ENCODE data around the gene ACADSB.

ACADSB gene

DNA sequence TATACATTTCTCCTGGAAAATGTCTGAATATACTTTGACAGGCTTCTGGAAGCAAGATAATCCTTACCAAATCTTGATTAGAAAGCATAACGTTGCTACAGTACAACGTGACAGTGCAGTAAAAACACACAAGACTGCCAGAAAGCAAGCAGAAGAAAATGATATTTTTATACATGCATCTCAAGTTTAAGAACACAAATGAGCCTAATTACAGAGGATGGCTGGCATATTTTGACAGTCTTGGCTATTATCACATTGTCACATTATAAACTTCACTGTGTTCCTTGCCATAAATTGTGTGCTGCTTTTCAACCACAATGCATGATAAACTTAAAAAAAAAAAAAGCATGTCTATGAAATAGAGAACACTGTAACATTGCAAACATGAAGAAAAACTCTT, 4.5 kb upstream of the ACADSB start:
- DNase-seq (ENCODE audit: low read depth): no peak

DNA sequence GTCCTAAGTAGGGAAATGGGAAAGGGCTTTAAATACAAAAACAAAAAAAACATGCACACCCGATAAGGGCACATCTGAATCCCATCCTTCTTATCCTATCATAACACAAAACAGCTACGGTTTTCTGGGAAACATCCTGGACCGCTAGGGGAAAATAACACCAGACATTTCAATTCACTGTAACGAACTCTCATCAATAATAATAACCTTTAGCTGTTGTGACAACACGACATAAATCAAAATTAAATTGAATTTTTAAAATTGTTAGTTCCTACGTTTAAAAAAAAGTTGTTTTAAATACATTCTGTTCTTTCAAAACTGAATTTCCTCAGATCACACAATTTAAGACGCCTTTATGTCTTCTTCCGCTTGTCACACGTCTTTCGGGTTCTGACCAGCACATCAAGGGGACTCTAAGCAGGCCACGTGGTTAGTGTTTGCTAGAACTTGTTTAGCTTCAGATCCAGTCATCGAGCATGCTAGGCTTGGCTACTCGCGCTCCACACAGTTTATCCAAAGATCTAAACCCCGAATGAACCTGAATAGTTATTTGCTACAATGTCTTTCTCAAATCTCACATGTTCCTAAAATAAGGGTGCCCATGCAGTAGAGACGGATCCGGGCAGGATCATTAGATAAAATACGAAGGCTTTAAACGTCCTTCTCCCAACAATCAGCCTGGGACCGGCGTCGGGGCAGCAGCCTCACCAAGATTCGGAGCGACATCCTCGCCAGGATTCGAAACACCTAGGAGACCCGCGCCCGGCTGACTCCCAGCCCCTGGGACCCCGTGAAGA, 1.1 kb upstream of the ACADSB start:
- DNase-seq (ENCODE audit: low read depth): no peak

DNA sequence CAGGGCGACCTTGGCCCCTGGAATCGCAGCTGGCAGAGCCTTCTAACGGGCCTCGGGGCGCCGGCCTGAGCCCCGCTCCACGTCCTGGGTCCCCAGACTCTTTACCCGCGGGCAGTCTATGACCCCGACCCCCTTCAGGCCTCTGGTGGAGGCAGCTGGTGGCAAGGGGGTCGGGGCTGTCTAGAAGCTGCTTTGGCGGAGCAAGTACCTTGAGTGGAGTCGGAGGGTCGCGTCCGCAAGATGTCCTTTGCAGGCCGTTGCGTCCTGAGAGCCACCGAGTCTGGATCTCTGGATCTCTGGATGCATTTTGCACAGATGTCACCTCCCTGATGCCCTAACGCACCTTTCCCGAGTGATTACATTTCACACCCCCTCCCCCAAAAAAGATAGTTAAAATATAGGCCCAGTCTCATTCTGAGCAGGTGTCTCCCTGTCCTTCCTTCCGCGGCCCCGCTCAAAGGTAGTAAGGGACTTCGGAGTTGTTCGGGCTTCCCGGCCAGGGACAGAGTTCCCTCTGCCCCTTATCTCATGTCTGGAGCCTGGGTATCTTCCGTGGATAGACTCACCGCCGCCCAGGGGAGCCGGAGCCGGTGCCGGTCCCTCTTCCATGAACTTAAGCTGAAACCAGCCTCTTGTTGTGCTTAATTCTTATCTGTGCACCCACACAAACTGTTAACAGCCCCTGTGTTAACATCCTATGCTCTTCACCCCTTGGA, 457 bp downstream of the ACADSB start:
- DNase-seq (ENCODE audit: low read depth): no peak

DNA sequence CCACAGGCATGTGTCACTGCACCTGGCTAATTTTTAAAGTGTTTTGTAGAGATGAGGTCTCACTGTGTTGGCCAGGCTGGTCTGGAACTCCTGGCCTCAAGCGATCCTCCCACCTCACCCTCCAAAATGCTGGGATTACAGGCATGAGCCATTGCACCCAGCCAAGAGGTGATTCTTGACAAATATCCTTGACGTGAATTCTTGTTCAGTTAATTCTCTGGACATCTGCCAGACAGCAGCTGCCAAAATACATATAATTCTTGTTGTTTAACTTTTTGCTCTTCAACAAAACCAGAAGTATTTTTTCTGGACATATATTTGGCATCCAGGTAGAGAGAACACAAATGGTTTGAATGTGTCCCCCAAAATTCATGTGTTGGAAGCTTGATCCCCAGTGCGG, 3.2 kb downstream of the ACADSB start:
- no peak for DNase-seq (ENCODE audit: low read depth)

DNA sequence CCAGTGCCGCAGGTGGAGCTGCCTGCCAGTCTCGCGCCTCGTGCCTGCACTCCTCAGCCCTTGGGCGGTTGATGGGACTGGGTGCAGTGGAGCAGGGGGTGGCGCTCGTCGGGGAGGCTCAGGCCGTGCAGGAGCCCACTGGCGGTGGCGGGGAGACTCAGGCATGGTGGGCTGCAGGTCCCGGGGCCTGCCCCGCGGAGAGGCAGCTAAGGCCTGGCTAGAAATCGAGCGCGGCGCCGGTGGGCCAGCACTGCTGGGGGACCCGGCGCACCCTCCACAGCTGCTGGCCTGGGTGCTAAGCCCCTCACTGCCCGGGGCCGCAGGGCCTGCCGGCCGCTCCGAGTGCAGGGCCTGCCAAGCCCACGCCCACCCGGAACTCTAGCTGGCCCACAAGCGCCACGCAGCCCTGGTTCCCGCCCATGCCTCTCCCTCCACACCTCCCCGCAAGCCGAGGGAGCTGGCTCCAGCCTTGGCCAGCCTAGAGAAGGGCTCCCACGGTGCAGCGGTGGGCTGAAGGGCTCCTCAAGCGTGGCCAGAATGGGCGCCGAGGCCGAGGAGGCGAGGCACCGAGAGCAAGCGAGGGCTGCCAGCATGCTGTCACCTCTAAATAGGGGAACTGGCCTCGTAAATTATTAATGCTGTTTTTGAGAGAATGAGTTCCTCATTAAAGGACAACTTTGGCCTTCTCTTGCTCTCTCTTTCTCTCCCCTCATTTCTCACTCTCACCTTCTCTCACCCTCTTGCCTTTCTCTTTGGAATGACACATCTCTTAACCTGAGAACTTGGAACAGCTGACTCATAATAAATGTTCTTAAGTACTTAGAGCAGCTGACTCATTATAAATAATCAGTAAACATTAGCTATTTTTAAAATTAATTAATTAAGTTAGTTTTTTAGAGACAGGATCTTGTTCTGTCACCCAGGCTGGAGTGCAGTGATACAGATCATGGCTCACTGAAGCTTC, 4.9 kb downstream of the ACADSB start:
- no peak for DNase-seq (ENCODE audit: low read depth)

DNA sequence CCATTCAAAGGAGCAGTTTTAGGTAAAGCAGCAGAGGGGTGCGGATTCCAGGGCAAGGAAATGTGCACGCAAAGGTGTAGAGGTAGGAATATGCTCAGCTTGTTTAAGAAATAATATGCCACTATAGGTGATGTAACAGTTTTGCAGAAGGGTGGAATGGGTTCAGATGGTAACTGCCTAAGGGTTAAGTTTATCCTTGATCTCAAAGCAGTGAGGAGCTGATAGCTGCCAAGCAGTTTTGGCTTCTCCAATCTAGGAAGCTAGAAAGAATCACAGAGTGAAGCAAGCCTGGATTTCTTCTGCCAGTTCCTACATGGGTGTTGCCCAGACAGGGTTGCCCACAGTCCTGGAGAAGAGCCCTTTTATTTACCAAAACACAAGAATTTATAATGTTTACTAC, 6.0 kb downstream of the ACADSB start:
- no peak for DNase-seq (ENCODE audit: low read depth)

DNA sequence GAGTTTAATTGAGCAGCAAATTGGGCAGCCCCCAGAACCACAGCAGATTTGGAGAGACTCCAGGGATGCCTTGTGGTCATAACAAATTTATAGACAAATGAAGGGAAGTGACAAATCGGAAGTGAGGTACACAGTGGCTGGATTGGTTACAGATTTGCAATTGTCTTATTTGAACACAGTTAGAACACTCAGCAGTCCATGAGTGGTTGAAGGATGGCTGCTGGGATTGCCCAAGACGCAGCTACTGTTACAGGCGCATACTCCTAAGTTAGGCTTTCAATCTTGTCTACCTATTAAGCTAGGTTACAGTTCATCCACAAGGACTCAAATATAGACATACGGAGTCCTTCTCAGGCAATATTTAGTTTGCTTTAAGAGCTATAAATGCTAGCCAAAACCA, 7.4 kb downstream of the ACADSB start:
- no peak for DNase-seq (ENCODE audit: low read depth)

DNA sequence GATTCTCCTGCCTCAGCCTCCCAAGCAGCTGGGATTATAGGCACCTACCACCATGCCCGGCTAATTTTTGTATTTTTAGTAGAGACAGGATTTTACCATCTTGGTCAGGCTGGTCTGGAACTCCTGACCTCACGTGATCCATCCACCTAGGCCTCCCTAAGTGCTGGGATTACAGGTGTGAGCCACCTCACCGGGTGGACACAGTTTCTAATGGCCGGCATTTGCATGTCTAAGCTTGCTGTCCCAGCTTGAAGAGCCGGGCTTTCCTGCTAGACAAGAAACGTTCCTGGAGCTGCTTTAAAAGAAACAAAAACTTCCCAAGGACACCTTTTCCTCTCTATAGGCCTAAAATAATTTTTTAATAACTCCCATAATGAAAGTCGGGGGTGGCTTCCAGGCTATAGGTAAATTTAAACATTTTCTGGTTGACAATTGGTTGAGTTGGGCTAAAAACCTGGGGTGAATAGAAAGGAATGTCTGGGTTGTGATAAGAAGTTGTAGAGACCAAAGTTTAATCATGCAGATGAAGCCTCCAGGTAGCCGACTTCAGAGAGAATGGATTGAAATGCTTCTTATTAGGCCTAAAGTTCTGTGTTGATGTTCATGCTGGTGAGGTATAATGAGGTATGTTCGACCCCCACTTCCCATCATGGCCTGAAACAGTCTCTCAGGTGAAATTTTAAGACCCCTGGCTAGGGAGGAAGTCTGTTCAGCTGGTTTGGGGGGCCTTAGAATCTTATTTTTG, 8.8 kb downstream of the ACADSB start:
- DNase-seq (ENCODE audit: low read depth): no peak

DNA sequence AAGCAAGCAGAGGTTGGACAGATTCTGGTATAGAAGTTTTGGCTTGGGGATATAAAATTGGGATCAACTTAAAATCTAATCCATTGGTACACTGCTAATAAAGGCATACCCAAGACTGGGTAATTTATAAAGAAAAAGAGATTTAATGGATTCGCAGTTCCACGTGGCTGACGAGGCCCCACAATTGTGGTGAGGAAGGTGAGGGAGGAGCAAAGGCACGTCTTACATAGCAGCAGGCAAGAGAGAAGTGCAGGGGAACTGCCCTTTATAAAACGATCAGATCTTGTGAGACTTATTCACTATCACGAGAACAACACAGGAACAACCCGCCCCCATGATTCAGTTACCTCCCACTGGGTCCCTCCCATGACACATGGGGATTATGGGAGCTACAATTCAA, 9.7 kb downstream of the ACADSB start:
- DNase-seq (ENCODE audit: low read depth): no peak

DNA sequence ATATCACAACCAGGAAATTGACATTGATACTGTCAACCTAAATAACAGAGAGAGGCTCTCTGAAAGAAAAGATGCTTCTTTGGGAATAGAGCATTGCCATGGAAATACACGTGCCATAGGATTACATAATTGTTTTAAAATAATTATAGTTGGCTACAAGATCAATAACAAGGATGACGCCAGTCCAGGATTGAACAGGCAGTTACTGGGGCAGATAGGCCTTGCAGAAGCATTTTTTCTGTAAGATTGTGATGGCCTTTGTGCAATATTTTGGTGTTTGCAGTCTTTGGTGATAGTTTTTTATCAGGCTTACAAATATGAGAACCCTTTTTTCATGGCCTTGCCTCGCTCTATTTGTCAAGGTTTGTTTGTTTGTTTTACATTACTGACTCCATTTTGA, 10.5 kb downstream of the ACADSB start:
- no peak for DNase-seq (ENCODE audit: low read depth)

DNA sequence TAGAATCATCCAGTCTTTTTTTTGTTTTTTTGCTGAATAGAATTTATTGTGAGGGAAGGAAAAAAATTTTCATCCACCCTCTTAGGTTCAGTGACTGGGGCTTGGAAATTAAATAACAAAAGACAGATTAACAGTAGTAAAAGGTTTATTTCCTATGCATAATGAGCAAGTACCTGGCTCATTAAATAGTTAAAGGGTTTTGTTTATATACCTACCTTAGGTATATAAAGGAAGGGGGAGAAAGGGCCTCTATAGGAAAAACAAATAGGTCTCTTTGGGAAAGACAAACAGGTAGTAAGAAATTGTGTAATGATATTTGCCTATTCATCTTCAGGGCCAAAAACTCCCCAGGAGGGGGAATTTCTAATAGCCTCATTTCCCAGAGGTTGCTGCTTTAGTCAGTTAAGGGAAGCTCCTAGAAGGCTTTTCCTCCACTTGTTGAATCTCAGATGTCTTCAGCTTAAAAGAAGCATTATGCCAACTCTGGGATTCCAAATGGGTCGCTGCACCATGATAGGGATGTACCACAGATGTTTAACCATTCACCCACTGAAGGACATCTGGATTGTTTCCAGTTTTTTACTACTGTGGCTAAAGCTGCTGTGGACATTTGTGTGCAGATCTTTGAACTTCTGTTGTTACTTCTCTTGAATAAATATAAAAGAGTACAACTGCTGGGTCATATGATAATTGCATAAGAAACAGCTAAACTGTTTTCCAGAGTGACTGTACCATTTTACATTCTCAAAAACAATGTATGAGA, 11.3 kb downstream of the ACADSB start:
- DNase-seq (ENCODE audit: low read depth): no peak

DNA sequence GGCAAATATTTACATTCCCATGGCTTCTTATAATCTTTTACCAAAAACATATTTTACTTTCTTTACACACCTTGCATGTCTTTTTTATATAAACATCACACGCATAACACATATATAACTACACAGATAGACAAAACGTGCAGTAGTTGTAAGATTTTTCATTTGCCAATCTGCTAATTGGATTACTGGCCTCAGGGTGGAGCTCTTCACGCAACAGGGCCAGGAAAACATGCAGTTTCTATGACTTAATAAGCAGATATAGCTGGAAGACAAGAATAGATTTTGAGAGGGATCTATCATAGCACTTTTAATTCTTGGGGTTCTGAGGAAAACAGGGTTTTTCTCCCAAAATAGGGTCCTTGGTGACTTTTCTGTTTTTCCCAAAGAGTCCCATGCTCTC, 12.7 kb downstream of the ACADSB start:
- no peak for DNase-seq (ENCODE audit: low read depth)

DNA sequence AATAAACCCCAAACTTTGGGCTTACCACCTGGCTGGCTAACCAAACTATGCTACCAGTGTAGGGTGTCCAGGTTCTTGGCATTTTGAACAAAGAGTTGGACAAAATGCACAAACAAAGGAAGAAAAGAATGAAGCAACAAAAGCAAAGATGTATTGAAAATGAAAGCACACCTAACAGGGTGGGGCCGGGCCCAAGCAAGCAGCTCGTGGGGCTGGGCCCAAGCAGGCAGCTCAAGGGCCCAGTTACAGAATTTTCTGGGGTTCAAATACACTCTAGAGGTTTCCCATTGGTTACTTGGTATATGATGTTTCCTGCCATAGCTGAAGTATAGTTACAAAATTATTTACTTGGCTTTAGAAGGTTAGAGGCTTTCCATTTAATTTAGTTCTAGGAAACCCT, 15.7 kb downstream of the ACADSB start:
- DNase-seq (ENCODE audit: low read depth): no peak

DNA sequence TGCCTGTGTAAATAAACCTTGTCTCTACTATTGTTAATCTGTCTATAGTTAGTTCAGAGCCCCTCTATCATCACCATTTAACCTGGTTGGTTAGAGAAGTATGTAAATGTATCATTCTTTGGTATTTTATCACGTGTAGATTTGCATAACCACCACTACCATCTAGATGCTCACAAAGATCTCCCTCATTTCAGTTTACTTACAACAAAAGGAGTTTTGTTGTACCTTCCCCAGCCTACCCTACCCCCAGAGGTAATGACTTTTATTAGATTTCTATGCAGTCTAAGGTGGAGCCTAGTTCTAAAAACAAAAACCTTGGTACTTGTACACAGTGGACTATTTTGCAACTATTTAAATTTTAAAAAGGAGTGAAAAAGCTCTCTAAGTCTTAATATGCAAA, 17.5 kb downstream of the ACADSB start:
- no peak for DNase-seq (ENCODE audit: low read depth)

DNA sequence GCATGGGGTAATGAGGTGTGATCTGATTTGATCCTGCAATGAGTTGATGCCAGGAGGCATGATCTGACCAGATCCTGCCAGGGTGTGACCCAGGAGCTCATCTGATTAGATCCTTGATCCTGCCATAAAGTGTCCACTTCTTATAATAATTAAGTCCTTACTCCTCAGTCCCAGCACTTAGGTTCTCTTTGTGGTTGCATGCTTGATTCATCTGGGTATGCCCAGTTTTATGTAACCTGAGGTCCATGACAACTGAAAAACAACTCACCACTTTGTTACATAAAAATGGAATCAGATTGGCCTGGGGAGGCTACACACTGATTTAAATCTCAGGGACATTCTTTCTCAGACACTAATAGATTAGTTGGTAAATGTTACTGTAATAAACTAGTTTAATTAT, 19.1 kb downstream of the ACADSB start:
- DNase-seq (ENCODE audit: low read depth): no peak

DNA sequence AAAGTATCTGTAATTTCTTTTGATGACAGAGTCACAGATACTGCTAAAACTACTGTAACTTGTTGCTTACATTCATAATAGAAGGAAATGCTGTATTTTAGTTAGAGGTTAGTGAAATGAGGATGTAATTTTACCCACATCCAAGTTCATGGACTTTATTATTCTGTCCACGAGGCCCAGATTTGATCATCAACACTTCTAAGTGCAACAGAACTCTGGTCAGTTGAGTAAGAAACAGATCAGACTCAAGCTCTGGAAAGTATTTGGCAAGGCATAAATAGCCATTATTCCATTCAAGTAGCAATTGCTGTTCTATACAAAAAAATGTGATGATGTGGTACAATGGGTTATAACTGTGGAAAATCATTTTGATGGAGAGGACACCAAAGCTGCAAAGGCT, 22.3 kb downstream of the ACADSB start:
- DNase-seq (ENCODE audit: low read depth): no peak

DNA sequence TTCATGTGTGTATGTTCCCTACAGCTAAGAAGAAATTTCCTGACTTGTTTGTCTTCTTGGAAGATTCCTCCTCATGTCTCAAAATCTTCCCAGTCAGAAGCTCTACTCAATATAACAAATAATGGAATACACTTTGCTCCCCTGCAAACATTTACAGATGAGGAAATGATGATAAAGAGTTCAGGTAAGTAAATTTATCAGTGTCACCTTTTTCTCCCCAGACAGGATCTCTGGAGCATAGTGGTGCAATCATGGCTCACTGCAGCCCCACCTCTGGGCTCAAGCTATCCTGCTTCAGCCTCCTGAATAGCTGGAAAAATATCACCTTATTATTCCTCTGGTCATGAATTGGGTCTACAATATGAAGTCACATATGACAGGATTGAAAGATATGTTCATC, 25.5 kb downstream of the ACADSB start:
- no peak for DNase-seq (ENCODE audit: low read depth)

DNA sequence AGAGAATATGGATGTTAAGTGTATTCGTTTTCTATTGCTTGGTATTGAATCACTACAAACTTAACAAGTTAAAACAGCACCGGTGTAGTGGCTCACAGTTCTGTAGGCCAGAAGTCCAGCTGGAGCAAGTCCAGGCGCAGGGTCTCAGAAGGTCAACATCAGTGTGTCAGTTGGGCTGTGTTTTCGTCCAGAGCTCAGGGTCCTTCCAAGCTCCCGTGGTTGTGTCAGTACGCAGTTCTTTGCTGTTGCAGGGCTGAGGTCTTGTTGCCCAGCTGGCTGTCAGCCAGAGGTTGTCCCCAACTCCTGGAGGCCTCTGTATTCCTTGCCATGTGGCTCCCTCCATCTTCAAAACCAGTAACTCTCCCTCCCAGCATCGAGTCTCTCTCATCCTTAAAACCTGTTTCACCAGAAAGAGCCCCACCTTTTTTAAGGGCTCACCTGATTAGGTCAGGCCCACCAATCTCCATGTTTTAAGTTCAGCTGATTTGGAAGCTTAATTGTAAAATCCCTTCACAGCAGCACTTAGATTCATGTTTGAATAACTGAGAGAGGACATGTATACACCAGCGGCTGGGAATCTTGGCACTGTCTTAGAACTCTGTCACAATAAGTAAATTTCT, 26.8 kb downstream of the ACADSB start:
- DNase-seq (ENCODE audit: low read depth): no peak

DNA sequence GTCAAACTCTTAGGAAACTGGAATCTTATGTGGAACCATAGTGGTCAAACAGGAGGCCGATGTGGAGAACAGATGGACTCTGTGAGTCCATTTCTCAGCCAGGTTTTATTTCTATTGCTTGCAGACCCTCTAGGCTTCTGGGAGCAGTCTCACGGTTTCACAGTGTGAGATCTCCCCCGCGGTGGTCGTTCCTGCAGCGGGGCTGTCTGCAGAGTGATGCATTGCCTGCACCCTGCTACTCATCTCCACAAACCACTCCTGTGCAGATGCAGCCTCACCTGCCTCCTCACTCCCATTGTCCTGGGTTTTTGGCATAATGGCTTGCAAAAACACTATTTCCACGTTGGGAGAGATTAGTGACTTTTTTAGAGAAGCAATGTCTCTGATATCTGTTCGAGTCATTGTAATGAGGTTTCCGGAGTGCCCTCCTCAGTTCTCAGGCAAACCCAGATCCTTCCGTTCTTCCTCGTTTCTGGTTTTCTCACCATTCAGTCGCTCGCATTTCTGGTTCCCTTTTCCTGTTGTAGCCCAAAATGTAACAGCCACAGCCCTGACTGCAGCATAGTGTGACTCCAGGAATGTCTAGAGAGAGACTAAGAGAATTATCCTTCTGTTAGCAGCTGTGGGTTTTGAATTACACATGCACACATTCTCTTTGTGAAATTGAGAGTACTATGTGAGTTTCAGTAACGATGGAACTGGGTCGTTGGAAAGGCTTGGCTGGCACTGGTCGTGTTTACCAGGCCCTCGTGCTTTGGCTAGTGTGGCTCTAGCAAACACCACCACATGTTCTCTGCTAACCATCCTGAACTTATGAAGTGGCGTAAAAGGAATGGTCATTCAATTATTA, 30.2 kb downstream of the ACADSB start:
- DNase-seq (ENCODE audit: low read depth): no peak

DNA sequence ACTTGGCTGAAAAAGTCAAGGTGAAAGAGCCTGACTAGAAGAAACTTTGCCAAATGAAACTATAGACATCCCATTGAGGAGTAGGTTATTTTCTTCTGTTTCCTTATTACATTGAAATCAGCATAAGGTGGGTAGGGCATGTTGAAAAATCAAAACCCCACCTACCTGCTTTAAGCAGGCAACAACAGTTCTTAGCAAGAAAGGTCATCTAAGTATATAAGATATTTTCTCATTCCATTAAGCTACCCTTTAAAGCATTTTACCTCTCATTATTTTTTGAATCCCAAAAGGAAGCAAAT, 30.8 kb downstream of the ACADSB start:
- DNase-seq (ENCODE audit: low read depth): no peak
